ENCODE measurements around the gene PARVG. TPM values are rescaled to one million over a fixed set of nuclear protein-coding genes. Genes with fewer than 3 reads are reported as not detected.

The PARVG gene
- total RNA-seq, 3 donors from 2014 or later, result 32.5 to 39.9 (median 39.3) TPM

GRCh38 chr22:44181033-44181911 lies 547 bp downstream of the PARVG start:
- Mint-ChIP-seq H3K9me3 (no peaks in the 10 kb centered on the region), H3K4me1 (ENCODE audit: low read depth) (peaks cover 27% of the 10 kb centered on the region), H3K27me3 (ENCODE audit: low read depth) (no peaks in the 10 kb centered on the region), H3K36me3 (ENCODE audit: insufficient read depth) (peaks cover 3% of the 10 kb centered on the region), H3K4me3 (peak overlapping the region; percentile 89)
- ATAC-seq, result peak; percentile 79
- DNase-seq, result peak; percentile 58

GRCh38 chr22:44181912-44182587 lies 1.3 kb downstream of the PARVG start:
- no peaks in the 10 kb centered on the region for H3K27me3 Mint-ChIP-seq (ENCODE audit: low read depth)
- peaks cover 3% of the 10 kb centered on the region for H3K36me3 Mint-ChIP-seq (ENCODE audit: insufficient read depth)
- peaks cover 27% of the 10 kb centered on the region for H3K4me1 Mint-ChIP-seq (ENCODE audit: low read depth)
- no peaks in the 10 kb centered on the region for H3K9me3 Mint-ChIP-seq
- peak overlapping the region; percentile 89 for H3K4me3 Mint-ChIP-seq
- peak; percentile 15 to 23 for ATAC-seq
- DNase-seq, result no peak

- DNase-seq (peak; percentile 21), ATAC-seq (peak; percentile 33 to 43)
- peaks cover 3% of the 10 kb centered on the region for H3K36me3 Mint-ChIP-seq (ENCODE audit: insufficient read depth)
- H3K4me1 Mint-ChIP-seq (ENCODE audit: low read depth), result peaks cover 27% of the 10 kb centered on the region
- H3K9me3 Mint-ChIP-seq, result no peaks in the 10 kb centered on the region
- no peaks in the 10 kb centered on the region for H3K27me3 Mint-ChIP-seq (ENCODE audit: low read depth)
- H3K4me3 Mint-ChIP-seq, result peak overlapping the region; percentile 89
These were observed 2.0 kb downstream of the PARVG start for GRCh38 chr22:44182588-44183286.

- DNase-seq, result no peak
- no peaks in the 10 kb centered on the region for H3K27me3 Mint-ChIP-seq (ENCODE audit: low read depth)
- no peak for ATAC-seq
- H3K4me3 Mint-ChIP-seq, result peak overlapping the region; percentile 89
- peaks cover 3% of the 10 kb centered on the region for H3K36me3 Mint-ChIP-seq (ENCODE audit: insufficient read depth)
- H3K9me3 Mint-ChIP-seq, result no peaks in the 10 kb centered on the region
- H3K4me1 Mint-ChIP-seq (ENCODE audit: low read depth), result peaks cover 27% of the 10 kb centered on the region
These were observed 2.5 kb downstream of the PARVG start for GRCh38 chr22:44183287-44183588.

DNA sequence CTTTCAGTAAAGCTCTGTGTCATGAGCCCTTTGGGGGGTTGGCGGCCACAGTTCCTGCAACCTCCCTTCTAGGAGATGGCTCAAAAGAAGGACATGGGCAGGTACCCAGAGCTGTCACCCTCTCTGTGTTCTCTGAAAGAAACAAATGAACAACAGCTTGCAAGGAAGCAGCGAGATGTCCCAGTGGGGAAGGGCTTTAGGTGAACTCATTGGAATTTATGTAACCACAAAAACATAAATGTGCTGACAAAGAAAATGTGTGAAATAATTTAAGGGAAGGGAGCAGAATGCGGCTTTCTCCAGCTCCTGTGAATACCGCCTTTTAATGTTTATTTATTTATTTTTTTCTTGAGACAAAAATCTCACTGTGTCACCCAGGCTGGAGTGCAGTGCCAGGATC lies 3.3 kb downstream of the PARVG start:
- Mint-ChIP-seq H3K4me3 (no peak overlapping the region), H3K4me1 (ENCODE audit: low read depth) (peaks cover 27% of the 10 kb centered on the region), H3K36me3 (ENCODE audit: insufficient read depth) (peaks cover 3% of the 10 kb centered on the region), H3K9me3 (no peaks in the 10 kb centered on the region), H3K27me3 (ENCODE audit: low read depth) (no peaks in the 10 kb centered on the region)
- ATAC-seq (no peak), DNase-seq (no peak)

GRCh38 chr22:44185237-44186120 lies 4.8 kb downstream of the PARVG start:
- no peaks in the 10 kb centered on the region for H3K9me3 Mint-ChIP-seq
- peaks cover 23% of the 10 kb centered on the region for H3K4me1 Mint-ChIP-seq (ENCODE audit: low read depth)
- H3K36me3 Mint-ChIP-seq (ENCODE audit: insufficient read depth), result peaks cover 3% of the 10 kb centered on the region
- H3K4me3 Mint-ChIP-seq, result no peak overlapping the region
- H3K27me3 Mint-ChIP-seq (ENCODE audit: low read depth), result no peaks in the 10 kb centered on the region
- ATAC-seq (no peak), DNase-seq (no peak)

DNA sequence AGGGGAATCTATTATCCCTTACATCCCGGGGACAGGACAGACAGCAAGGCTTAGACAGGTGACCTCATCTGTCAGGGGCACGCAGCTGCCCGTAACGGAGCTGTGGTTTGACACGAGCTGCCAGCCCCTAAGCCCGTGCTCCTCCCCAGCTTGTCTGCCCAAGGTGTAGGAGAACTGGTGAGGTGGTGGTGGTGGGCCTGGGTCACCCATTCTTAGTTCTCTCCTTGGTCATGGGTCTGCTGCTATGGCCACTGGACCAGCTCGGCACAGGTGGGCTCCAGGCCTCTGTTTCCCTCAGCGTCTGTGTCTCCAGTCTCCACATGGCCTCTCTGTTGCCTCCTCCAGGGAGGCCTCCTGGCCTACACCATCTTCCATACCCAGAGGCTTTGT lies 5.4 kb downstream of the PARVG start:
- peaks cover 21% of the 10 kb centered on the region for H3K4me1 Mint-ChIP-seq (ENCODE audit: low read depth)
- H3K9me3 Mint-ChIP-seq, result no peaks in the 10 kb centered on the region
- no peak for ATAC-seq
- no peak overlapping the region for H3K4me3 Mint-ChIP-seq
- no peaks in the 10 kb centered on the region for H3K27me3 Mint-ChIP-seq (ENCODE audit: low read depth)
- H3K36me3 Mint-ChIP-seq (ENCODE audit: insufficient read depth), result peaks cover 3% of the 10 kb centered on the region
- DNase-seq, result no peak

DNA sequence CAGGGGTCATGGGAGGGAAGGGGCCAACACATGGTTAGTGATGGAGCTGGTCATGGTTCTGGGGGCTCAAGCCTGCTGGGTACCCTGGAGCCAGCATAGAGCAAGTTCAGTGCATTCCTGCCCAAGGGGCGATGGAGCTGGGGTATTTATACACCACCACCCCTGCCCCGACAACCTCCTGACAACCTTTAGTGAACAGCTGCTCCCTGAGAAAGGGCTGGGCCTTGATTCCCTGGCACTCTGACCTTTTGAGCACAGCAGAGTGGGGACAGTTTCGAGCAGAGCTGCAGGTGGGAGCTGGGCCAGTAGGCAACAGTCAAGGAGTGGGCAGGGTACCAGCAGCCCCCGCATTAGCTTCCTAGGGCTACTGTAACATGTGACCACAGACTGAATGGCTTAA lies 6.0 kb downstream of the PARVG start:
- Mint-ChIP-seq H3K27me3 (ENCODE audit: low read depth) (no peaks in the 10 kb centered on the region), H3K4me1 (ENCODE audit: low read depth) (peaks cover 23% of the 10 kb centered on the region), H3K4me3 (no peak overlapping the region), H3K36me3 (ENCODE audit: insufficient read depth) (peaks cover 3% of the 10 kb centered on the region), H3K9me3 (no peaks in the 10 kb centered on the region)
- ATAC-seq (no peak), DNase-seq (no peak)

- no peak overlapping the region for H3K4me3 Mint-ChIP-seq
- no peaks in the 10 kb centered on the region for H3K9me3 Mint-ChIP-seq
- H3K4me1 Mint-ChIP-seq (ENCODE audit: low read depth), result peaks cover 23% of the 10 kb centered on the region
- ATAC-seq, result no peak
- peaks cover 3% of the 10 kb centered on the region for H3K36me3 Mint-ChIP-seq (ENCODE audit: insufficient read depth)
- DNase-seq, result no peak
- H3K27me3 Mint-ChIP-seq (ENCODE audit: low read depth), result no peaks in the 10 kb centered on the region
These were observed 7.0 kb downstream of the PARVG start for GRCh38 chr22:44187652-44188230.

DNA sequence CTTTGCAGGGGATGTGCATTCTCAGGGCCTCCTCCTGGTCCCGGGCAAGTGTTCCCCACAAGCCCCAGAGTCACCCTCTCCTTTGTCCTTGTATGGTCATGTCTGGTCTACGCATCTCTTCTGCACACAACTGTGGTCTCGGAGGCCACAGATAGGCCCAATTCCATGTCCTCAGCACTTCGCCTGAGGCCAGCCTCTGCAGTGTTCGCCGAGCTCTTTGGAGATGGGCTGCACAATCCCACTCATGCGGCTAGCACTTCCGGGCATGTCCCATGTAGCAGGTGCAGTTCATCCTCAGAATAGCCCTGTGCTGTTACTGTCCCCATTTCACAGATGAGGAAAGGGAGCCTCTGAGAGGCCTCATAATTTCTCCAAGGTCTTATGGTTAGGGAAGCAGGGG lies 7.6 kb downstream of the PARVG start:
- no peak for ATAC-seq
- Mint-ChIP-seq H3K4me3 (no peak overlapping the region), H3K4me1 (ENCODE audit: low read depth) (peaks cover 27% of the 10 kb centered on the region), H3K36me3 (ENCODE audit: insufficient read depth) (peaks cover 3% of the 10 kb centered on the region), H3K27me3 (ENCODE audit: low read depth) (no peaks in the 10 kb centered on the region), H3K9me3 (no peaks in the 10 kb centered on the region)
- DNase-seq, result no peak

DNA sequence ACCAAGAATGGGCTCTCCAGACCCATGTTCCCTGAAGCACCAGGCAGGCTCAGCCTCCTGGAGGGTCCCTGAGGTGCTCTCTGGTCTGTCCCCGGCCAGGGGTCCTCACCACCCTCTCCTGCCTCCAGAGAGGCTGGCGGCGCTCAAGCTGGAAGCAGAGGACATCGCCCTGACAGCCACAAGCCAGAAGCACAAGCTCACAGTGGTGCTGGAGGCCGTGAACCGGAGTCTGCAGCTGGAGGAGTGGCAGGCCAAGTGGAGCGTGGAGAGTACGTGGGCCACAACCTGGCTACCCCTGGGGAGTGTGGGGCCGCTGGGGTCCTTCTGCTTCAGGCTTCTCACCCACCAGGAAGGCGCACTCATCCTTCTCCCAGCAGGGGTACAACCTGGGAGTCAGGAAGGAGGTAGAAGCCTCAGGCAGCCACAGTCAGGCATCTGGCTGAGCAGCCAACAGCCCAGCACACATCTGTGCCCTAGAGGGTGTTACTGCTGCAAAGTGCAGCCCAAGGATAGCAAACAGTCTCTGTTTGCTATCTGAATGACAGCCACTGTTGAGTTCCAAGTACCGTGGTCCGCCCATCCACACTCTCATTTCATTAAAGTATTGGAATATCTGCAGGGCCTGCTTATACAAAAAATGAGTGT lies 8.4 kb downstream of the PARVG start:
- DNase-seq, result no peak
- Mint-ChIP-seq H3K27me3 (ENCODE audit: low read depth) (no peaks in the 10 kb centered on the region), H3K9me3 (no peaks in the 10 kb centered on the region), H3K4me3 (no peak overlapping the region), H3K36me3 (ENCODE audit: insufficient read depth) (peaks cover 6% of the 10 kb centered on the region), H3K4me1 (ENCODE audit: low read depth) (peaks cover 27% of the 10 kb centered on the region)
- no peak for ATAC-seq

DNA sequence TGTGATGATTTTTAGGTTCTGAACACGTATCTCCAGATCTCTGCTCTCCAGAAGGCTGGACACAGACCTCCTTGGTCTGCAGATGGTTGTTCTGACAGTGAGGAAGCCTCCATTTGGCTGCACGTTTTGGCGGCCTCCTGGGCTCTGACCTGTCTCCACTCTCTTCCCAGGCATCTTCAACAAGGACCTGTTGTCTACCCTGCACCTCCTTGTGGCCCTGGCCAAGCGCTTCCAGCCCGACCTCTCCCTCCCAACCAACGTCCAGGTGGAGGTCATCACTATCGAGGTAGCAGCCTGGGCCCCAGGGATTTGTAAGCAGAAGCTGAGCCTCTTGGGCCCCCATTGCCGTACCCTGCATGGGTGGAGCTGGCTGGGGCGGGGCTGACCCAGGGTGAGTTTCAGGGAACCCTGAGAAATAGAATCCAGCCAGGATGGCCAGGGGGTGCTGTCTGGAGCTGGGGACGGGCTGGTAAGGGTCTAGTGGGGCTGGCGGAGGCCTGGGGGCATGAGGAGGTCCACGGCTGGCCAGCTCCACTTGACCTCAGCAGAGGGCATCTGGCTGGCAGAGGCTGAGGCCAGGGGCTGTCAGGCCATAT lies 9.8 kb downstream of the PARVG start:
- ATAC-seq, result no peak
- Mint-ChIP-seq H3K4me1 (ENCODE audit: low read depth) (peaks cover 35% of the 10 kb centered on the region), H3K9me3 (no peaks in the 10 kb centered on the region), H3K36me3 (ENCODE audit: insufficient read depth) (peaks cover 10% of the 10 kb centered on the region), H3K4me3 (no peak overlapping the region), H3K27me3 (ENCODE audit: low read depth) (no peaks in the 10 kb centered on the region)
- no peak for DNase-seq

- ATAC-seq, result peak; percentile 76 to 81
- peaks cover 35% of the 10 kb centered on the region for H3K4me1 Mint-ChIP-seq (ENCODE audit: low read depth)
- peaks cover 12% of the 10 kb centered on the region for H3K36me3 Mint-ChIP-seq (ENCODE audit: insufficient read depth)
- no peak for DNase-seq
- no peaks in the 10 kb centered on the region for H3K27me3 Mint-ChIP-seq (ENCODE audit: low read depth)
- no peak overlapping the region for H3K4me3 Mint-ChIP-seq
- no peaks in the 10 kb centered on the region for H3K9me3 Mint-ChIP-seq
These were observed 10.3 kb downstream of the PARVG start for GRCh38 chr22:44191036-44191454.

Data from activated T-cell treated with anti-CD3 and anti-CD28 coated beads, Interleukin-2, amount 50 U/mL, for 4 hours (primary cell).